ENCODE results near the gene ATG13.

ATG13 gene

DNA sequence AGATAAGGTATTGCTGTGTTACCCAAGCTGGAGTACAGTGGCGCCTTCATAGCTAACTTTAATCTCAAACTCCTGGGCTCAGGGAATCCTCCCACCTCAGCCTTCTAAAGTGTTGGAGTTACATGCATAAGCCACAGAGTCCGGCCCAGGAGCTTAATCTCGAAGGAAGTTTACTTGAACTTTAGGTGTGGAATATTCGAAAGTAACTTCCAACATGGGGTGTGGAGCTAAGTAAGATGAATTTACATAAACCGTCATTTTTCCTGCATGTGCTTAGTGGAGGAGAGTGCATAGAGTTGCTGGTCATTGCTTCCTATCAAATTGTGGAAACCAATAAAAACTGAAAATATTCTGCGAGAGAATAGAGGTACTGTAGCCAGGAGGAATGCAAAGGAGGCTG is 1.5 kb downstream of the ATG13 start:
- TF ChIP-seq CTCF (IDR thresholded peaks at IDR 0.05; ENCODE audit: low read depth, low read length), result no peak
- no peak for DNase-seq (ENCODE audit: extremely low read depth, low read depth)

DNA sequence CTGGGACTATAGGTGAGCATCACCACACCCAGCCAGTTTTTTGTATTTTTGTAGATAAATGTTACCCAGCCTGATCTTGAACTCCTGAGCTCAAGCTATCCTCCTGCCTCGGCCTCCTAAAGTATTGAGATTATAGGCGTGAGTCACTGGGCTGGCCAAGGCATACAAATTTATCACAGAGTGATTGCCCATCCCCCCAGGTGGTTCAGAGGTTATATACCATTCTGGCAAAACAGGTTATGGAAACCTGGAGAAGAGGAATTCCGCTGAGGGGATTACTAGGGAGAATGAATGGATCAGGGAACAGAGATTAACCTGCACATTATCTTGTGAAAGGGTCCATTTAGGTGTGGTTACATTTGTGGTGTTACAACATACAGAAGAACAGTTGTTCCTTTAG is 8.1 kb downstream of the ATG13 start:
- TF ChIP-seq CTCF (IDR thresholded peaks at IDR 0.05; ENCODE audit: low read depth, low read length), result no peak
- DNase-seq (ENCODE audit: extremely low read depth, low read depth), result no peak

- no peak for DNase-seq (ENCODE audit: extremely low read depth, low read depth)
- no peak for TF ChIP-seq CTCF (IDR thresholded peaks at IDR 0.05; ENCODE audit: low read depth, low read length)
Observed at GRCh38 chr11:46628961-46629360, 11.6 kb downstream of the ATG13 start.

GRCh38 chr11:46630237-46630636 is 12.9 kb downstream of the ATG13 start:
- TF ChIP-seq CTCF (IDR thresholded peaks at IDR 0.05; ENCODE audit: low read depth, low read length), result no peak
- DNase-seq (ENCODE audit: extremely low read depth, low read depth), result no peak

DNA sequence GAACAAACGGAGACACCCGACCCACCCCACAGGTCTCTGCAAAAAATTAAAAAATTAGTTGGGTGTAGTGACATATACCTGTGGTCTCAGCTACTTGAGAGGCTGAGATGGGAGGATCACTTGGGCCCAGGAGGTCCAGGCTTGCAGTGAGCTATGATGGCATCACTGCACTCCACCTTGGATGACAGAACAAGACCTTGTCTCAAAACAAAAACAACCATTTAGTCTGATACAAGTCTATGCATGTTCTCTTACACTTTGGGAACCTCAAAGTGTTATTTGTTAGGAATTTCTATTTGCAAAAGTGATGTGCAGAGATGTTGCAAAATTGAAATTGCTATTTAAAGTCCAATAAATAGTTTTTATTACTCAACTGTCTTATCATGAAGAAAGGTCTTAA is 14.3 kb downstream of the ATG13 start:
- no peak for DNase-seq (ENCODE audit: extremely low read depth, low read depth)
- TF ChIP-seq CTCF (IDR thresholded peaks at IDR 0.05; ENCODE audit: low read depth, low read length), result no peak

- DNase-seq (ENCODE audit: extremely low read depth, low read depth), result no peak
- TF ChIP-seq CTCF (IDR thresholded peaks at IDR 0.05; ENCODE audit: low read depth, low read length), result no peak
Observed at GRCh38 chr11:46632502-46632901, 15.1 kb downstream of the ATG13 start.

- no peak for TF ChIP-seq CTCF (IDR thresholded peaks at IDR 0.05; ENCODE audit: low read depth, low read length)
- no peak for DNase-seq (ENCODE audit: extremely low read depth, low read depth)
Observed at GRCh38 chr11:46633291-46634217, 16.2 kb downstream of the ATG13 start.

Data from AG09319 (cell line).